Measurements from ENCODE around the gene ALX4. TPM values are rescaled to one million over a fixed set of nuclear protein-coding genes. Genes with fewer than 3 reads are reported as not detected.

The ALX4 gene
- total RNA-seq, 6 experiments from 2014 or later: not detected

DNA sequence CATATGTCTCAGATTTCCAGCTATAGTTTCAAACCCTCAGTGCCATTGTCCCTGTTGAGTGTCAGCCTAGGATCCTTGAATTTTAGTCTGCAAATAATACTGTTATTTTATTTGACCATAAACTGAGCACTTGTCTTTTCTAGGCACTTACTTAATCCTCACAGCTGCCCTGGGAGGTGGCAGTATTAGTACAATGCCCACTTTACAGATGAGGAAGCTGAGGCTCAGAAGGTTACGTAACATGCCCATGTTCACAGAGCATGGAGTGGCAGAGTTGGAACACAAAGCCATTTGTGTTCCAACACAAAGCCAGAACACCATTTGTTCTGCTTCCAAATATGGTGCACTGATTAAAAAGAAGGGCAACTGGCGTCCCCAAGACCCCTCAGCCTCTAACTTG lies 38.2 kb upstream of the ALX4 start:
- WGBS (ENCODE audit: insufficient coverage, low coverage, low lambda C conversion rate, missing lambda C conversion rate): 42% methylated on average over 2 of the region's 2 CpGs

DNA sequence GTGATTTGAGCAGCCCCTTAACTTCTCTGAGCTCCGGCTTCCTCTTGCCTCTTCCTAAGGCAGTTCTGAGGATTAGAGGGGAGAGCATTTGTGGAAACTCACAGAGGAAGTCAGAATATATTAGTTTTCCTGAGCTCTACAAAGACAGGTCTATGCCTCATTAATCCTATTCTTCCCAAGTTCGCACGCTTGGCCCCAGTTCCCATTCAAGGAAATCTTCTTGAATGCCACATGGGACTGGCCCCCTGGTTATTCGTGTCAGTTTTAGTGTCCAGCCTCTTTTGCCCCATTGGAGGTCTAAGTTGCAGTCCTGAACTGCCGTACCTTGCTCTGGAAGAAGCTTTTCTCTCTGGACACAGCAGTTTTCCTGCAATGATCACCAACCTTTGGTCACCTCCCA lies 37.6 kb upstream of the ALX4 start:
- intact Hi-C loops (cut with DNase I): no loop called here
- Histone ChIP-seq H3K4me1 (no peaks in the 10 kb centered on the region), H3K9me3 (no peaks in the 10 kb centered on the region), H3K27me3 (no peaks in the 10 kb centered on the region), H3K27ac (no peak overlapping the region), H3K4me3 (no peak overlapping the region), H3K36me3 (no peaks in the 10 kb centered on the region)
- ATAC-seq (no peak), DNase-seq (no peak)
- TF ChIP-seq, protein P1, sequence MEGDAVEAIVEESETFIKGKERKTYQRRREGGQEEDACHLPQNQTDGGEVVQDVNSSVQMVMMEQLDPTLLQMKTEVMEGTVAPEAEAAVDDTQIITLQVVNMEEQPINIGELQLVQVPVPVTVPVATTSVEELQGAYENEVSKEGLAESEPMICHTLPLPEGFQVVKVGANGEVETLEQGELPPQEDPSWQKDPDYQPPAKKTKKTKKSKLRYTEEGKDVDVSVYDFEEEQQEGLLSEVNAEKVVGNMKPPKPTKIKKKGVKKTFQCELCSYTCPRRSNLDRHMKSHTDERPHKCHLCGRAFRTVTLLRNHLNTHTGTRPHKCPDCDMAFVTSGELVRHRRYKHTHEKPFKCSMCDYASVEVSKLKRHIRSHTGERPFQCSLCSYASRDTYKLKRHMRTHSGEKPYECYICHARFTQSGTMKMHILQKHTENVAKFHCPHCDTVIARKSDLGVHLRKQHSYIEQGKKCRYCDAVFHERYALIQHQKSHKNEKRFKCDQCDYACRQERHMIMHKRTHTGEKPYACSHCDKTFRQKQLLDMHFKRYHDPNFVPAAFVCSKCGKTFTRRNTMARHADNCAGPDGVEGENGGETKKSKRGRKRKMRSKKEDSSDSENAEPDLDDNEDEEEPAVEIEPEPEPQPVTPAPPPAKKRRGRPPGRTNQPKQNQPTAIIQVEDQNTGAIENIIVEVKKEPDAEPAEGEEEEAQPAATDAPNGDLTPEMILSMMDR (IDR thresholded peaks at IDR 0.05): no peak
- TF ChIP-seq POLR2A (IDR thresholded peaks at IDR 0.05): no peak
- 88% methylated on average over 5 of the region's 5 CpGs for WGBS (ENCODE audit: insufficient coverage, low coverage, low lambda C conversion rate, missing lambda C conversion rate)

More for the DNA sequence above, 38.2 kb upstream of the ALX4 start:
- Histone ChIP-seq H3K27ac (no peak overlapping the region), H3K9me3 (no peaks in the 10 kb centered on the region), H3K36me3 (no peaks in the 10 kb centered on the region), H3K27me3 (no peaks in the 10 kb centered on the region), H3K4me3 (no peak overlapping the region), H3K4me1 (no peaks in the 10 kb centered on the region)
- intact Hi-C loops (cut with DNase I): no loop called here
- DNase-seq (no peak), ATAC-seq (no peak)
- TF ChIP-seq, protein P1 (IDR thresholded peaks at IDR 0.05): no peak
- no peak for TF ChIP-seq POLR2A (IDR thresholded peaks at IDR 0.05)

DNA sequence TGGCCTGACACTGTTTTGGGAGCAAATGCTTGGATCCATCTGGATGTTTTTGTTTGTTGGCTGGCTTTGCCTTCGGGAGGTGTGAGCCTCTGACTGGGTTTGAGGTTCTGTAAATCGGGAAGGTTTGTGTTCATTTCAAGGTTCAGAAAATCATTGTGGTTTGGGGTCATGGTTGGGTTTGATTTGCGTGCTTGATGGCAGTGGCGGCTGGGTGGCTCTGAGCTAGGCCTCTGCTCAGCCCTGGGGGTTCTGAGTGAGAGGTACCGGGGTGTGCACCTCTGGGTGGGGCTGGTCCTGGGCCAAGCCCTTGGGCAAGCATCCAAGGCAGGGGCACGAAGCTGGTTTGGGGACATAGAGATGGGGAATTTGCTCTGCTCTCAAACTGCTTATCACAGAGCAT lies 37.0 kb upstream of the ALX4 start:
- 38% methylated on average over 2 of the region's 6 CpGs for WGBS (ENCODE audit: insufficient coverage, low coverage, low lambda C conversion rate, missing lambda C conversion rate)
- Histone ChIP-seq H3K36me3 (no peaks in the 10 kb centered on the region), H3K4me3 (no peak overlapping the region), H3K27ac (no peak overlapping the region), H3K4me1 (no peaks in the 10 kb centered on the region), H3K9me3 (no peaks in the 10 kb centered on the region), H3K27me3 (no peaks in the 10 kb centered on the region)
- DNase-seq: no peak
- intact Hi-C loops (cut with DNase I): no loop called here
- no peak for ATAC-seq
- no peak for TF ChIP-seq POLR2A (IDR thresholded peaks at IDR 0.05)
- TF ChIP-seq, protein P1 (IDR thresholded peaks at IDR 0.05): no peak

DNA sequence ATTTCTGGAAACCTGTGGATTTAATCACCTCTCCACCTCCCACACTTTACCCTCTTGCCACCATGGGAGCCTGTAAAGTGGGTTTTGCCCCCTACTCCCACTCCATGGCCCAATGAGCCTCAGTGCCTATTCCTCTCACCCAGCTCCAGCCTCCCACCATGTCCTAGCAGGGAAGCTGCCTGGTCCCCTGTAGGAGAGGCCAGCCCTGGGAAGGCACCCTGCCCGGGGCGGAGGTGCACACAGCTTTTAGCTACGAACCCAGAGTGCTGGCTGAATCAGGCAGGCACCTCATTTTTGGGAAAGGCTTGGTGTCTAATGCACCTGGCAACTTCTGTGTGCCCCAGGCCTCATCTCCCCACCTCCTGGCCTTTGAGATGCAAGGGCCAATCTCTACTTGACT lies 35.8 kb upstream of the ALX4 start:
- H3K9me3 ChIP-seq: no peaks in the 10 kb centered on the region
- H3K4me3 ChIP-seq: no peak overlapping the region
- TF ChIP-seq, protein P1 (IDR thresholded peaks at IDR 0.05): no peak
- no peak for TF ChIP-seq POLR2A (IDR thresholded peaks at IDR 0.05)
- no peaks in the 10 kb centered on the region for H3K27me3 ChIP-seq
- 92% methylated on average over 2 of the region's 3 CpGs for WGBS (ENCODE audit: insufficient coverage, low coverage, low lambda C conversion rate, missing lambda C conversion rate)
- DNase-seq: no peak
- intact Hi-C loops (cut with DNase I): no loop called here
- H3K4me1 ChIP-seq: no peaks in the 10 kb centered on the region
- H3K36me3 ChIP-seq: no peaks in the 10 kb centered on the region
- no peak overlapping the region for H3K27ac ChIP-seq
- ATAC-seq: no peak

DNA sequence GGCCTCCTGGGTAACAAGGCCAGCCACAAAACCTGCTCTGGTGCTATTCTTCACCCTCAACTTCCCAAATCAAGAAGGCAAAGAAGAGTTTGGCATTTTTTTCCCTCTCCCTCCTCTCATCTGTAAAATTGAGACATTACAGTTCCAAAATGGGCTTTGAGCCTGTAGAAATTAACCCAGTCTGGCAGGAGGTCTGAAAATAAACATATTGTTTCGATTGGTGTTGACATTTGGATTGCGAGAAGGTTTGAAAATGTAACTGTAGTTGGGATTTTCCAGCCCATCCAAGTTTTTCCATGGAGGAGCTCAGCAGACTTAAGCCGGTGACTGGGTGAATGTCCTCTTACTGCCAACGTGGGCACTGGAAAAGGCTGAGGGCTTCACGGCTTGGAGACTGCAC lies 35.0 kb upstream of the ALX4 start:
- Histone ChIP-seq H3K27me3 (no peaks in the 10 kb centered on the region), H3K27ac (no peak overlapping the region), H3K4me3 (no peak overlapping the region), H3K9me3 (no peaks in the 10 kb centered on the region), H3K36me3 (no peaks in the 10 kb centered on the region), H3K4me1 (no peaks in the 10 kb centered on the region)
- intact Hi-C loops (cut with DNase I): no loop called here
- DNase-seq (no peak), ATAC-seq (no peak)
- no peak for TF ChIP-seq POLR2A (IDR thresholded peaks at IDR 0.05)
- TF ChIP-seq, protein P1 (IDR thresholded peaks at IDR 0.05): no peak
- 37% methylated on average over 2 of the region's 5 CpGs for WGBS (ENCODE audit: insufficient coverage, low coverage, low lambda C conversion rate, missing lambda C conversion rate)
